ENCODE data around the gene DVL2. TPM values are rescaled to one million over a fixed set of nuclear protein-coding genes. Genes with fewer than 3 reads are reported as not detected.

DVL2 gene
- total and polyA plus RNA-seq, 4 donors, result 3.4 to 24.5 (median 11.3) TPM

DNA sequence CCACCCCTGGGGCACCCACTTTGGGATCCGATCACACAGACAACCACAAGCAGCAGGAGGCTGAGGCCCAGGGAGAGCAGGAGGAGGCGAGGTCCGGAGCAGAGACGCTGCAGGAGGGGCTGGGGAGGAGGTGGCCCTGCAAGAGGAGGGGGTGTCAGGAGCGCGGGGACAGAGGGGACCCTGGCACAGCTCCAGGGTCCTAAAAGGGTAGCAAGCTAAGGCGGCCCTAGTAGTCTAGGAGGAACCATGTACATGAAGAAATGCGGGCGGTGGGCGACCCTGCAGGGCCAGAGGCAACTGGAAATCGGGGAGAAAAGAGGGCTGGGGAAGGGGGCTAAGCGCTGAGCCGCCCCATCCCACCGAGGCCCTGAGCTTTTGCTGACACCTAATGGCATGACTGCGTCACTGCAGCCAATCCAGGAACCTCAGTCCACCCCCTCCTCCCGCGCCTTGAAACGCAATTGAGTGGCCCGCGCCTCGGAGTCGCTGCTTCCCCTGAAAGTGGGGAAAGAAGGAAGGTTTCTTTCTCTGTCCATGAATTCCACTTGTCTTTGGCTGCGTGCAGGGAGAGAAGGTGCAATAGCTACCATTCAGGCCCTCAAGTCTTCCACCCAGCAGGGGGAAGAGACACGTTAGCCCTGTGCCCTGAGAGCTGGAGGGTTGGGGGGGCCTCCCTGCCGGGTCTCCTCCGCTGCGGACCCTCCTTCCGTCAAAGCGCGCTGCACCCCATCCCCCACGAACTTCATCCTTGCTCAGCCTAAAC, 56.9 kb downstream of the DVL2 start:
- Histone ChIP-seq H3K9ac (ENCODE audit: low read depth in 1 of 2, low read length in 2 of 2) (peak overlapping the region; percentile 77 to 78), H3K36me3 (ENCODE audit: control insufficient read depth in 4 of 4, insufficient read depth in 3 of 4, low read depth in 1 of 4, low read length in 3 of 4) (peaks cover 0 to 14% (median 0%) of the 10 kb centered on the region in 4 donors), H3K9me3 (ENCODE audit: control insufficient read depth in 4 of 4, low read length in 3 of 4) (no peaks in the 10 kb centered on the region), H3K4me3 (ENCODE audit: low read depth in 1 of 3, low read length in 3 of 3) (peak overlapping the region; percentile 81 to 91 (median 88)), H3K4me1 (ENCODE audit: control insufficient read depth in 4 of 4, insufficient read depth in 4 of 4, low read length in 3 of 4) (peaks cover 5 to 48% (median 28%) of the 10 kb centered on the region in 4 donors), H3K27me3 (ENCODE audit: control insufficient read depth in 4 of 4, insufficient read depth in 4 of 4, low read length in 3 of 4) (no peaks in the 10 kb centered on the region), H3K27ac (ENCODE audit: low read depth in 1 of 2, low read length in 2 of 2) (peak overlapping the region; percentile 92 to 96)
- TF ChIP-seq, protein P1, sequence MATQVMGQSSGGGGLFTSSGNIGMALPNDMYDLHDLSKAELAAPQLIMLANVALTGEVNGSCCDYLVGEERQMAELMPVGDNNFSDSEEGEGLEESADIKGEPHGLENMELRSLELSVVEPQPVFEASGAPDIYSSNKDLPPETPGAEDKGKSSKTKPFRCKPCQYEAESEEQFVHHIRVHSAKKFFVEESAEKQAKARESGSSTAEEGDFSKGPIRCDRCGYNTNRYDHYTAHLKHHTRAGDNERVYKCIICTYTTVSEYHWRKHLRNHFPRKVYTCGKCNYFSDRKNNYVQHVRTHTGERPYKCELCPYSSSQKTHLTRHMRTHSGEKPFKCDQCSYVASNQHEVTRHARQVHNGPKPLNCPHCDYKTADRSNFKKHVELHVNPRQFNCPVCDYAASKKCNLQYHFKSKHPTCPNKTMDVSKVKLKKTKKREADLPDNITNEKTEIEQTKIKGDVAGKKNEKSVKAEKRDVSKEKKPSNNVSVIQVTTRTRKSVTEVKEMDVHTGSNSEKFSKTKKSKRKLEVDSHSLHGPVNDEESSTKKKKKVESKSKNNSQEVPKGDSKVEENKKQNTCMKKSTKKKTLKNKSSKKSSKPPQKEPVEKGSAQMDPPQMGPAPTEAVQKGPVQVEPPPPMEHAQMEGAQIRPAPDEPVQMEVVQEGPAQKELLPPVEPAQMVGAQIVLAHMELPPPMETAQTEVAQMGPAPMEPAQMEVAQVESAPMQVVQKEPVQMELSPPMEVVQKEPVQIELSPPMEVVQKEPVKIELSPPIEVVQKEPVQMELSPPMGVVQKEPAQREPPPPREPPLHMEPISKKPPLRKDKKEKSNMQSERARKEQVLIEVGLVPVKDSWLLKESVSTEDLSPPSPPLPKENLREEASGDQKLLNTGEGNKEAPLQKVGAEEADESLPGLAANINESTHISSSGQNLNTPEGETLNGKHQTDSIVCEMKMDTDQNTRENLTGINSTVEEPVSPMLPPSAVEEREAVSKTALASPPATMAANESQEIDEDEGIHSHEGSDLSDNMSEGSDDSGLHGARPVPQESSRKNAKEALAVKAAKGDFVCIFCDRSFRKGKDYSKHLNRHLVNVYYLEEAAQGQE (IDR thresholded peaks at IDR 0.05), result no peak
- TF ChIP-seq MAX (IDR thresholded peaks at IDR 0.05) (no peak), RAD21 (IDR thresholded peaks at IDR 0.05) (peak; percentile 78 to 83), NR2F2 (IDR thresholded peaks at IDR 0.05) (no peak), CTCF (IDR thresholded peaks at IDR 0.05; ENCODE audit: low read depth, low read length, missing input control) (peak; percentile 77), JUND (IDR thresholded peaks at IDR 0.05) (no peak)
- WGBS, result 2% methylated on average over 31 of the region's 31 CpGs
- peak; percentile 67 for DNase-seq (ENCODE audit: low spot score)

DNA sequence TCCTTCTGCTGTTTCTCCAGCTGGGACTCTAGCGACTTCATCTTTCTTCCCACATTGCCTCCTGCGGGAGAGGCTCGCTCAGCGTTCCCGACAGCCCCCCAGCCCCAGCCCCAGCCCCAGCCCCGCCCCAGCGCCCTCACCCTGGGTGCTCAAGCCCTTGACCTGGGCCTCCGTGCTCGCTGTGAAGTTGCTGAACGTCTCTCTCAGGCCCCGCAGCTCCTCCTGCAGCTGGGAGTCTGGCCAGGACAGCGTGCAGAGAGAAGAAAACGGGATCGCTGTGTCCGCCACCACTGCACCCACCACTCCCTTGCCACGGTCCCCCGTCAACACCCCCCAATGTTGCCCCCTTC, 57.5 kb downstream of the DVL2 start:
- no peak for DNase-seq (ENCODE audit: low spot score)
- Histone ChIP-seq H3K27me3 (ENCODE audit: control insufficient read depth in 4 of 4, insufficient read depth in 4 of 4, low read length in 3 of 4) (no peaks in the 10 kb centered on the region), H3K27ac (ENCODE audit: low read depth in 1 of 2, low read length in 2 of 2) (peak overlapping the region; percentile 92 to 96), H3K9me3 (ENCODE audit: control insufficient read depth in 4 of 4, low read length in 3 of 4) (no peaks in the 10 kb centered on the region), H3K4me1 (ENCODE audit: control insufficient read depth in 4 of 4, insufficient read depth in 4 of 4, low read length in 3 of 4) (peaks cover 5 to 48% (median 28%) of the 10 kb centered on the region in 4 donors), H3K9ac (ENCODE audit: low read depth in 1 of 2, low read length in 2 of 2) (peak overlapping the region in 1 of 2 donors; percentile 78), H3K36me3 (ENCODE audit: control insufficient read depth in 4 of 4, insufficient read depth in 3 of 4, low read depth in 1 of 4, low read length in 3 of 4) (peaks cover 0 to 14% (median 0%) of the 10 kb centered on the region in 4 donors), H3K4me3 (ENCODE audit: low read depth in 1 of 3, low read length in 3 of 3) (peak overlapping the region; percentile 81 to 91 (median 88))
- 8% methylated on average over 17 of the region's 17 CpGs for WGBS
- TF ChIP-seq NR2F2 (IDR thresholded peaks at IDR 0.05) (no peak), RXRA (IDR thresholded peaks at IDR 0.05) (no peak), ZBTB33 (IDR thresholded peaks at IDR 0.05) (no peak), MAX (IDR thresholded peaks at IDR 0.05) (no peak), YY1 (IDR thresholded peaks at IDR 0.05) (no peak), RAD21 (IDR thresholded peaks at IDR 0.05) (no peak), EGR1 (IDR thresholded peaks at IDR 0.05; ENCODE audit: low read depth in 2 of 2) (no peak), SP1 (IDR thresholded peaks at IDR 0.05) (no peak), HNF4G (IDR thresholded peaks at IDR 0.05) (no peak), FOXA2 (IDR thresholded peaks at IDR 0.05) (no peak), HNF4A (conservative IDR thresholded peaks at IDR 0.05) (no peak), CTCF (IDR thresholded peaks at IDR 0.05; ENCODE audit: low read depth, low read length, missing input control) (no peak)
- TF ChIP-seq, protein P2, sequence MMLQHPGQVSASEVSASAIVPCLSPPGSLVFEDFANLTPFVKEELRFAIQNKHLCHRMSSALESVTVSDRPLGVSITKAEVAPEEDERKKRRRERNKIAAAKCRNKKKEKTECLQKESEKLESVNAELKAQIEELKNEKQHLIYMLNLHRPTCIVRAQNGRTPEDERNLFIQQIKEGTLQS (IDR thresholded peaks at IDR 0.05), result no peak
- TF ChIP-seq, protein P1 (IDR thresholded peaks at IDR 0.05), result no peak
